NB4 (cell line): Measurements from ENCODE around the gene ANKRD27.
"Not testable (repeated sequence)": the region's sequence is repeated elsewhere in the genome, so short reads cannot be mapped to it uniquely, and the experiment has no call there.

ENCODE experiments used
- POLR2A ChIP-seq: IDR thresholded peaks from 2 replicates; pipeline ENCODE4 v1.6.1; 2011; ENCODE audit warnings: mild to moderate bottlenecking; ENCODE audit not compliant: insufficient read length; ENCODE audit errors: extremely low read depth
- TF ChIP-seq, protein P1 (sequence below): IDR thresholded peaks from one replicate; pipeline ENCODE4 v1.5.1; 2012; ENCODE audit warnings: low read depth, low read length

DNA sequence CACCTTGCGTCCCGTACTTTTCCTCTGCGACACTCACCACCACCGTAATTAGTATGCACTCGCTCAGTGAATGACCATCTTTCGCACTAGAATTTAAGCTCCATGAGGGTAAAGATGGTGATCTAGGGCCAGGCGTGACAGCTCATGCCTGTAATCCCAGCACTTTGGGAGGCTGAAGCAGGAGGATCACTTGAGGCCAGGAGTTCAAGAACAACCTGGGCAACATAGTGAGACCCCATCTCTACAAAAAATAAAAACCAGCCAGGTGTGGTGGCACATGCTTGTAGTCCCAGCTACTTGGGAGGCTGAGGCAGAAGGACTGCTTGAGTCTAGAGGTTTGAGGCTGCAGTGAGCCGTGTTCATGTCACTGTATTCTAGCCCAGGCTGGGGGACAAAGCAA lies 18.6 kb downstream of the ANKRD27 start:
- TF ChIP-seq, protein P1, sequence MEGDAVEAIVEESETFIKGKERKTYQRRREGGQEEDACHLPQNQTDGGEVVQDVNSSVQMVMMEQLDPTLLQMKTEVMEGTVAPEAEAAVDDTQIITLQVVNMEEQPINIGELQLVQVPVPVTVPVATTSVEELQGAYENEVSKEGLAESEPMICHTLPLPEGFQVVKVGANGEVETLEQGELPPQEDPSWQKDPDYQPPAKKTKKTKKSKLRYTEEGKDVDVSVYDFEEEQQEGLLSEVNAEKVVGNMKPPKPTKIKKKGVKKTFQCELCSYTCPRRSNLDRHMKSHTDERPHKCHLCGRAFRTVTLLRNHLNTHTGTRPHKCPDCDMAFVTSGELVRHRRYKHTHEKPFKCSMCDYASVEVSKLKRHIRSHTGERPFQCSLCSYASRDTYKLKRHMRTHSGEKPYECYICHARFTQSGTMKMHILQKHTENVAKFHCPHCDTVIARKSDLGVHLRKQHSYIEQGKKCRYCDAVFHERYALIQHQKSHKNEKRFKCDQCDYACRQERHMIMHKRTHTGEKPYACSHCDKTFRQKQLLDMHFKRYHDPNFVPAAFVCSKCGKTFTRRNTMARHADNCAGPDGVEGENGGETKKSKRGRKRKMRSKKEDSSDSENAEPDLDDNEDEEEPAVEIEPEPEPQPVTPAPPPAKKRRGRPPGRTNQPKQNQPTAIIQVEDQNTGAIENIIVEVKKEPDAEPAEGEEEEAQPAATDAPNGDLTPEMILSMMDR: not testable (repeated sequence)
- not testable (repeated sequence) for TF ChIP-seq POLR2A
